ENCODE measurements around the gene MTNR1B. TPM values are rescaled to one million over a fixed set of nuclear protein-coding genes. Genes with fewer than 3 reads are reported as not detected.

Gene MTNR1B
- total and polyA plus RNA-seq, 12 donors: not detected

- Histone ChIP-seq H3K4me3 (no peak overlapping the region), H3K4me1 (replicated peaks in 1 of 2) (no peaks in the 10 kb centered on the region), H3K36me3 (replicated peaks in 1 of 2) (no peaks in the 10 kb centered on the region), H3K9me3 (replicated peaks in 1 of 3) (no peaks in the 10 kb centered on the region), H3K27ac (no peak overlapping the region), H3K27me3 (no peaks in the 10 kb centered on the region)
- TF ChIP-seq POLR2A (IDR thresholded peaks at IDR 0.05): no peak
- no peak for TF ChIP-seq CTCF (IDR thresholded peaks at IDR 0.05)
- no peak for DNase-seq
- intact Hi-C loops (cut with DNase I): no loop called here
Measured at GRCh38 chr11:92976681-92977080, 7.2 kb downstream of the MTNR1B start.

GRCh38 chr11:92977401-92977800 lies 8.0 kb downstream of the MTNR1B start:
- no peak for DNase-seq
- Histone ChIP-seq H3K27me3 (no peaks in the 10 kb centered on the region), H3K36me3 (replicated peaks in 1 of 2) (no peaks in the 10 kb centered on the region), H3K4me3 (no peak overlapping the region), H3K4me1 (replicated peaks in 1 of 2) (no peaks in the 10 kb centered on the region), H3K9me3 (replicated peaks in 1 of 3) (no peaks in the 10 kb centered on the region), H3K27ac (no peak overlapping the region)
- intact Hi-C loops (cut with DNase I): no loop called here
- TF ChIP-seq CTCF (IDR thresholded peaks at IDR 0.05) (no peak), POLR2A (IDR thresholded peaks at IDR 0.05) (no peak)
- WGBS, 4 donors: 74 to 79% (median 78%) methylated on average over 2 of the region's 2 CpGs

- intact Hi-C loops (cut with DNase I): no loop called here
- H3K36me3 ChIP-seq (replicated peaks in 1 of 2): no peaks in the 10 kb centered on the region
- H3K27ac ChIP-seq: no peak overlapping the region
- WGBS, 4 donors: 70 to 82% (median 79%) methylated on average over 7 of the region's 7 CpGs
- no peak overlapping the region for H3K4me3 ChIP-seq
- TF ChIP-seq POLR2A (IDR thresholded peaks at IDR 0.05): no peak
- no peak for DNase-seq
- H3K4me1 ChIP-seq (replicated peaks in 1 of 2): no peaks in the 10 kb centered on the region
- no peaks in the 10 kb centered on the region for H3K27me3 ChIP-seq
- no peaks in the 10 kb centered on the region for H3K9me3 ChIP-seq (replicated peaks in 1 of 3)
Measured at GRCh38 chr11:92978271-92979111, 9.0 kb downstream of the MTNR1B start.

- no peak for DNase-seq
- no peak overlapping the region for H3K4me3 ChIP-seq
- no peaks in the 10 kb centered on the region for H3K4me1 ChIP-seq (replicated peaks in 1 of 2)
- H3K27ac ChIP-seq: no peak overlapping the region
- no peaks in the 10 kb centered on the region for H3K36me3 ChIP-seq (replicated peaks in 1 of 2)
- H3K27me3 ChIP-seq: no peaks in the 10 kb centered on the region
- 67 to 87% (median 83%) methylated on average over 1 of the region's 1 CpG for WGBS, 4 donors
- no peak for TF ChIP-seq CTCF (IDR thresholded peaks at IDR 0.05)
- no peak for TF ChIP-seq POLR2A (IDR thresholded peaks at IDR 0.05)
- no peaks in the 10 kb centered on the region for H3K9me3 ChIP-seq (replicated peaks in 1 of 3)
- intact Hi-C loops (cut with DNase I): no loop called here
Measured at GRCh38 chr11:92979176-92979575, 9.7 kb downstream of the MTNR1B start.

- no peak for TF ChIP-seq CTCF (IDR thresholded peaks at IDR 0.05)
- no peak for TF ChIP-seq POLR2A (IDR thresholded peaks at IDR 0.05)
- intact Hi-C loops (cut with DNase I): no loop called here
- Histone ChIP-seq H3K27me3 (no peaks in the 10 kb centered on the region), H3K36me3 (replicated peaks in 1 of 2) (no peaks in the 10 kb centered on the region), H3K4me3 (no peak overlapping the region), H3K9me3 (replicated peaks in 1 of 3) (no peaks in the 10 kb centered on the region), H3K27ac (no peak overlapping the region), H3K4me1 (replicated peaks in 1 of 2) (no peaks in the 10 kb centered on the region)
- DNase-seq: no peak
- 41 to 86% (median 78%) methylated on average over 2 to 3 of the region's 3 CpGs for WGBS, 4 donors
Measured at GRCh38 chr11:92980312-92980711, 10.9 kb downstream of the MTNR1B start.
